Measurements from ENCODE around the gene FKBP7. TPM values are rescaled to one million over a fixed set of nuclear protein-coding genes. Genes with fewer than 3 reads are reported as not detected.

The FKBP7 gene
- total RNA-seq, 1 experiment from 2014 or later, result 18.4 TPM

DNA sequence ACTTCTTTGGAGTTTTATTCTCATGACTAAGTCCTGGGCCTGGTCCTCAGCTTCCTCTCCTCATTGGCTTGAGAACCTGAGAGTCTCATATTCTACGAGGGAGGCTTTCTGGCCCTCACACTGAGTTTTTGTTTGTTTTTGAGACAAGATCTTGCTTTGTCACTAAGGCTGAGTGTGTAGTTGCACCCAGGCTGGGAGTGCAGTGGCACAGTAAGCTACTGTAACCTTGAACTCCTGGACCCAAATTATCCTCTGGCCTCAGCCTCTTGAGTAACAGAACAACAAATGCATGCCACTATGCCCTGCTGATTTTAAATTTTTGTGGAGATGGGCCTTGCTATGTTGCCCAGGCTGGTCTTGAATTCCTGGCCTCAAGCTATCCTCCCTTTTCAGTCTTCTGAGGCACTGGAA, 50.0 kb downstream of the FKBP7 start:
- intact Hi-C loops (cut with micrococcal nuclease; ENCODE audit: unreplicated experiment), result no loop called here
- Histone ChIP-seq H3K4me3 (ENCODE audit: low read depth, low read length, poor library complexity, severe bottlenecking) (no peak overlapping the region), H3K27ac (ENCODE audit: low read depth, low read length, poor library complexity, severe bottlenecking) (no peak overlapping the region), H3K4me1 (ENCODE audit: insufficient read depth, low read length, poor library complexity, severe bottlenecking) (no peaks in the 10 kb centered on the region), H3K27me3 (replicated peaks; ENCODE audit: insufficient read depth, low read depth, low read length, poor library complexity) (no peaks in the 10 kb centered on the region), H3K9me3 (ENCODE audit: low read depth, low read length, poor library complexity, severe bottlenecking) (no peaks in the 10 kb centered on the region), H3K36me3 (ENCODE audit: insufficient read depth, low read length, poor library complexity, severe bottlenecking) (peaks cover 46% of the 10 kb centered on the region)
- no peak for DNase-seq (ENCODE audit: low spot score)
- POLR2A ChIA-PET (ENCODE audit: low non-redundant PET), result no interaction called here
- CTCF ChIA-PET, result no interaction called here
- TF ChIP-seq CTCF (conservative IDR thresholded peaks at IDR 0.05; ENCODE audit: low read depth, low read length) (no peak), EZH2 (IDR thresholded peaks at IDR 0.05; ENCODE audit: borderline replicate concordance, low read depth, low read length, poor library complexity, severe bottlenecking) (no peak)
- no TSS peak for BruUV-seq (replicated peaks)

GRCh38 chr2:178427458-178427857, 50.9 kb downstream of the FKBP7 start:
- Histone ChIP-seq H3K27ac (ENCODE audit: low read depth, low read length, poor library complexity, severe bottlenecking) (no peak overlapping the region), H3K9me3 (ENCODE audit: low read depth, low read length, poor library complexity, severe bottlenecking) (no peaks in the 10 kb centered on the region), H3K4me1 (ENCODE audit: insufficient read depth, low read length, poor library complexity, severe bottlenecking) (no peaks in the 10 kb centered on the region), H3K36me3 (ENCODE audit: insufficient read depth, low read length, poor library complexity, severe bottlenecking) (peaks cover 37% of the 10 kb centered on the region), H3K27me3 (replicated peaks; ENCODE audit: insufficient read depth, low read depth, low read length, poor library complexity) (no peaks in the 10 kb centered on the region), H3K4me3 (ENCODE audit: low read depth, low read length, poor library complexity, severe bottlenecking) (no peak overlapping the region)
- intact Hi-C loops (cut with micrococcal nuclease; ENCODE audit: unreplicated experiment), result no loop called here
- TF ChIP-seq EZH2 (IDR thresholded peaks at IDR 0.05; ENCODE audit: borderline replicate concordance, low read depth, low read length, poor library complexity, severe bottlenecking), result no peak
- TF ChIP-seq CTCF (conservative IDR thresholded peaks at IDR 0.05; ENCODE audit: low read depth, low read length), result no peak
- ChIA-PET POLR2A (ENCODE audit: low non-redundant PET) (no interaction called here), CTCF (no interaction called here)
- no TSS peak for BruUV-seq (replicated peaks)
- no peak for DNase-seq (ENCODE audit: low spot score)

DNA sequence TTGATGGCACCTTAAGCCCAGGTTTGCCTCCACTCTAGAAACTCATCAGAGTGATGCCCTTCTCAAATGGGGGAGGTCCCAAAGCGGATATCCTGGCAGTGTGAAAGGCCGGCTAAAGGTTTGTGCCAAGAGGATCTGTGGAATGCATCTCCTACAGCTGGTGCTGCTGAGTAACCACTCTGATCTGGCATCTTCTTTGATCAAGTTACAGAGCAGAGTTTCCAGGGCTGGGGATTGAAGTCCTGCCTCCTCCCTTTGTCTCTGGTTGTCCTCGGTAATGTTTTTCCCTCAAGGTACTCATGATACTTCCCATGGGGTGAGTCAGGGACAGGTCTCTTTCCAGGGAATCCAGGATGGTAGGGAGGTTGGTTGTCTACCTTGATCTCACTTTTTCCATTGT, 52.0 kb downstream of the FKBP7 start:
- no peaks in the 10 kb centered on the region for H3K4me1 ChIP-seq (ENCODE audit: insufficient read depth, low read length, poor library complexity, severe bottlenecking)
- POLR2A ChIA-PET (ENCODE audit: low non-redundant PET), result no interaction called here
- CTCF ChIA-PET, result no interaction called here
- no peak for DNase-seq (ENCODE audit: low spot score)
- no peak overlapping the region for H3K27ac ChIP-seq (ENCODE audit: low read depth, low read length, poor library complexity, severe bottlenecking)
- peaks cover 27% of the 10 kb centered on the region for H3K36me3 ChIP-seq (ENCODE audit: insufficient read depth, low read length, poor library complexity, severe bottlenecking)
- H3K27me3 ChIP-seq (replicated peaks; ENCODE audit: insufficient read depth, low read depth, low read length, poor library complexity), result no peaks in the 10 kb centered on the region
- H3K4me3 ChIP-seq (ENCODE audit: low read depth, low read length, poor library complexity, severe bottlenecking), result no peak overlapping the region
- no peak for TF ChIP-seq CTCF (conservative IDR thresholded peaks at IDR 0.05; ENCODE audit: low read depth, low read length)
- TF ChIP-seq EZH2 (IDR thresholded peaks at IDR 0.05; ENCODE audit: borderline replicate concordance, low read depth, low read length, poor library complexity, severe bottlenecking), result no peak
- intact Hi-C loops (cut with micrococcal nuclease; ENCODE audit: unreplicated experiment), result no loop called here
- H3K9me3 ChIP-seq (ENCODE audit: low read depth, low read length, poor library complexity, severe bottlenecking), result no peaks in the 10 kb centered on the region
- no TSS peak for BruUV-seq (replicated peaks)

All from A673 (cell line).